ENCODE measurements around the gene MAP7D1.

- TF ChIP-seq CTCF (IDR thresholded peaks at IDR 0.05) (no peak), POLR2AphosphoS5 (IDR thresholded peaks at IDR 0.05) (no peak), POLR2A (IDR thresholded peaks at IDR 0.05) (no peak)
Observed at GRCh38 chr1:36126005-36126716, 29.8 kb upstream of the MAP7D1 start.
